ENCODE results near the gene WSB1. TPM values are rescaled to one million over a fixed set of nuclear protein-coding genes. Genes with fewer than 3 reads are reported as not detected.
A peak's percentile ranks its signal among the peaks of the same experiment; 100 is the strongest.

Gene WSB1
- total and polyA plus RNA-seq, 9 of the 15 experiments (the other 6 are each of a cell fraction or from before 2014, with no cell fraction given): 22.8 to 229 (median 81.1) TPM

DNA sequence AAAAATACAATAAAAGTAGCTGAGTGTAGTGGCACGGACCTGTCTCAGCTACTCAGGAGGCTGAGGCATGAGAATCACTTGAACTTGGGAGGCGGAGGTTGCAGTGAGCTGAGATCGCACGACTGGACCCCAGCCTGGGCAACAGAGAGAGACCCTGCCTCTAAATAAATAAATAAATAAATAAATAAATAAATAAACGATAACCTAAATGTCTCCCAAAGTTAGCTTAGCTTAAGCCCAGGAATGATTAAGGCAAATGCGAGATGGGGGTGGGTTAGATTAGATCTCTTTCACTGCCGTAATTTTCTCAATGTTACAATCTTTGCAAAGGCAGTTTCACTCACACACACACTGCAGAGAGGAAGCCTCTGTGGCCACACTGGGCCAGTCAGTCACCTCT is 46.7 kb downstream of the WSB1 start (continued):
- no peak for TF ChIP-seq ADNP (tag; IDR thresholded peaks at IDR 0.05)
- no peak for TF ChIP-seq U2AF2 (optimal IDR thresholded peaks at IDR 0.05; ENCODE audit: low read depth, low read length)
- no peak for TF ChIP-seq YY1 (IDR thresholded peaks at IDR 0.05; ENCODE audit: borderline replicate concordance in 1 of 3, control insufficient read depth in 1 of 3, extremely low read depth in 1 of 3, insufficient read depth in 3 of 3, insufficient read length in 1 of 3, insufficient replicate concordance in 2 of 3, low read depth in 1 of 3, low read length in 2 of 3)
- TF ChIP-seq ELF1 (tag; IDR thresholded peaks at IDR 0.05): no peak
- peak; percentile 63; the same call in 1 of the 2 replicates for TF ChIP-seq ZC3H11A (IDR thresholded peaks at IDR 0.05; ENCODE audit: low read depth, low read length)
- TF ChIP-seq ZBTB26 (CRISPR knock-in tag; IDR thresholded peaks at IDR 0.05): no peak
- TF ChIP-seq, protein P1, sequence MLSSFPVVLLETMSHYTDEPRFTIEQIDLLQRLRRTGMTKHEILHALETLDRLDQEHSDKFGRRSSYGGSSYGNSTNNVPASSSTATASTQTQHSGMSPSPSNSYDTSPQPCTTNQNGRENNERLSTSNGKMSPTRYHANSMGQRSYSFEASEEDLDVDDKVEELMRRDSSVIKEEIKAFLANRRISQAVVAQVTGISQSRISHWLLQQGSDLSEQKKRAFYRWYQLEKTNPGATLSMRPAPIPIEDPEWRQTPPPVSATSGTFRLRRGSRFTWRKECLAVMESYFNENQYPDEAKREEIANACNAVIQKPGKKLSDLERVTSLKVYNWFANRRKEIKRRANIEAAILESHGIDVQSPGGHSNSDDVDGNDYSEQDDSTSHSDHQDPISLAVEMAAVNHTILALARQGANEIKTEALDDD (IDR thresholded peaks at IDR 0.05): 0 out of 2 replicates have a peak, but pooled peaks have one; percentile 16
- TF ChIP-seq E2F5 (CRISPR knock-in tag; IDR thresholded peaks at IDR 0.05): no peak
